HG03066 (cell line): Measurements from ENCODE around the gene ZNF236.
"Not testable (repeated sequence)": the region's sequence is repeated elsewhere in the genome, so short reads cannot be mapped to it uniquely, and the experiment has no call there.

Experiments used
- ATAC-seq: cut with Tn5 transposase; IDR thresholded peaks from one replicate; pipeline ENCODE4 v1.9.1; 2021; ENCODE audit warnings: low read depth; ENCODE audit not compliant: unreplicated experiment

Gene ZNF236

GRCh38 chr18:77016936-77017335 lies 194.6 kb downstream of the ZNF236 start:
- no peak for ATAC-seq

DNA sequence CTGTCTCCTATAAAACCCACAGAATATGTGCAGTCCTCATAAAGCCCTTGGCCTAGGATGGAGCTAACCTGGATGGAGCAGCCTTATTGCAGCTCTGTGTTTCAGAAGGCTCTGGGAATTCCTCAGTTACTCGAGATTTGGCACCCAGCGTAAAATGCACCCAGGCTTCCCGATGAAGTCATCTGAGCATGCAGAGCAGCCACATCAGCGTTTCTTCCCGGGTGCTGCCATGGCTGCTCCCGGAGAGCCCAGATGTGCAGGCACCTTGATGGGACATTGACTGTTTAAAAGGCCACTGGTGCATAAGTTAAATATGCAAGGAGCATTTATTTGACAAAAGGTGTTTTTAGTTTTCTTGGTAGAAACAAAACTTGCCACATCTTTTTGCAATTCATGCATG lies 195.0 kb downstream of the ZNF236 start:
- ATAC-seq, result no peak

DNA sequence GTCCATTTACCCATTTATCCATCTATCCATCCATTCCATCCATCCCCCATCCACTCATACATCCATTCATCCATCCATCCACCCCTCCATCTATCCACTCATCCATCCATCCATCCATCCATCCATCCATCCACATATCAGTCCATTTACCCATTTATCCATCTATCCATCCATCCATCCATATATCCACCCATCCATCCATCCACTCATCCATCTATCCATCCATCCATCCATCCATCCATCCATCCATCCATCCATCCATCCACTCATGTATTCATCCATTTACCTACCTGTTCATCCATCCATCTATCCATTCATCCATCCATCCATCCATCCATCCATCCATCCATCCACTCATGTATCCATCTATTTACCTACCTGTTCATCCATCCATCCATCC lies 196.3 kb downstream of the ZNF236 start:
- not testable (repeated sequence) for ATAC-seq

DNA sequence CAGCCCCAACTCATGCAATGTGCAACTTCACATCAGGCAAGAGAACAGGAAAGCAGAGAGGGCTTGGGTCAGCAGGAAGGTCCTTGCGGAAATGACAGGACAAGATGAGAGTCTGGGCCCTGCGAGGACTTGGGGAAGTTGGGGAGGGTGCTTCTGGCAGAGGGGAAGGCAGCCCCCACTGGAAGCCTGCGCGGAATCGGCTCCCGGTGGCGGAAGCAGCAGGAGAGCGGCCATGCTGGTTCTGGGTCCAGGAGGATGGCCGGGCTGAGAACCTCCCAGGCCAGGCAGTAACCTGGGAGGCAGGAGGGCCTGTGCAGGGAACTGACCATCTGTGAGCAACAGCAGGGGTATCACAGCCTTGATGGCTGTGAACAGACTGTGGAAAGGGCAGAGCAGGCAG lies 197.3 kb downstream of the ZNF236 start:
- ATAC-seq, result no peak
